GM12874 (cell line): Measurements from ENCODE around the gene AKT1S1.

Source experiments
- TF ChIP-seq, protein P1 (sequence below): IDR thresholded peaks from 2 replicates; pipeline ENCODE4 v1.5.1; 2011; ENCODE audit warnings: low read depth, mild to moderate bottlenecking, control low read depth, low read length, moderate library complexity; ENCODE audit not compliant: insufficient read depth

Gene AKT1S1

DNA sequence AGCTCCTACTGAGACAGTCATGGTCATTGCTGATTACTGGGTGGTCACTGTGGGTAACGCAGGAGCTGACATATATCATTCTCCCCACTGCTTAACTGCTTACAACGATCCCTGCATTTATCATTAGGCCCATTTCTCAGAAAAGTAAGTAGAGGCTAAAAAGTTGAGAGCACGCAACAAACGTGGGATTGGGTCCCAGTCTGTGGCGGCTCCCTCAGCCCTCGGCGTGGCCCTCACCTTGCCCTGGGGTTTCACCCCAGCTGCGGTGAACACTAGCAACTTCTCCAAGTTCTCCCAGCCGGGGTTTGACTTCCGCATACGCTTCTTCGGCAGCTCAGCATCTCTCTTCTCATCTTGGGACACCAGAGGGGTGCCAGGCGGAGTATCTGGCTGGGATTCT lies 12.3 kb downstream of the AKT1S1 start:
- TF ChIP-seq, protein P1, sequence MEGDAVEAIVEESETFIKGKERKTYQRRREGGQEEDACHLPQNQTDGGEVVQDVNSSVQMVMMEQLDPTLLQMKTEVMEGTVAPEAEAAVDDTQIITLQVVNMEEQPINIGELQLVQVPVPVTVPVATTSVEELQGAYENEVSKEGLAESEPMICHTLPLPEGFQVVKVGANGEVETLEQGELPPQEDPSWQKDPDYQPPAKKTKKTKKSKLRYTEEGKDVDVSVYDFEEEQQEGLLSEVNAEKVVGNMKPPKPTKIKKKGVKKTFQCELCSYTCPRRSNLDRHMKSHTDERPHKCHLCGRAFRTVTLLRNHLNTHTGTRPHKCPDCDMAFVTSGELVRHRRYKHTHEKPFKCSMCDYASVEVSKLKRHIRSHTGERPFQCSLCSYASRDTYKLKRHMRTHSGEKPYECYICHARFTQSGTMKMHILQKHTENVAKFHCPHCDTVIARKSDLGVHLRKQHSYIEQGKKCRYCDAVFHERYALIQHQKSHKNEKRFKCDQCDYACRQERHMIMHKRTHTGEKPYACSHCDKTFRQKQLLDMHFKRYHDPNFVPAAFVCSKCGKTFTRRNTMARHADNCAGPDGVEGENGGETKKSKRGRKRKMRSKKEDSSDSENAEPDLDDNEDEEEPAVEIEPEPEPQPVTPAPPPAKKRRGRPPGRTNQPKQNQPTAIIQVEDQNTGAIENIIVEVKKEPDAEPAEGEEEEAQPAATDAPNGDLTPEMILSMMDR = no peak

DNA sequence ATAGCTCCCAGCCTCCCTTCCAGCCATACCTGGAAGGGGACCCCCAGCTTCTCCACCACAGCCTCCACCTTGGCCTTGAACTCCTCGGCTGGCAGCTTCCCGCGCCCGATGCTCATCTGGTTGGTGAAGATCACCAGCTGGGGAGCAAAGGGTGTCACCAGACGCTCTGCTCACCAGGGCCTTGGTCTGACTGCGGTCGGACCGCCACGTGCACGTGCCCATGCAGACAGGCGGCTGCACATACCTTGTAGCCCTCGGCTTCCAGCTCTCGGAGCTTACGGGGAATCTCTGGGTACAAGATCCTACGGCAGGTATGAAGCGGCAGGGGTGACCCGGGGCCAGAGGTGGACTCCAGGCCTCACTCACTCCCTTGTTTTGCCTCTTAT lies 13.2 kb downstream of the AKT1S1 start:
- TF ChIP-seq, protein P1 = no peak

DNA sequence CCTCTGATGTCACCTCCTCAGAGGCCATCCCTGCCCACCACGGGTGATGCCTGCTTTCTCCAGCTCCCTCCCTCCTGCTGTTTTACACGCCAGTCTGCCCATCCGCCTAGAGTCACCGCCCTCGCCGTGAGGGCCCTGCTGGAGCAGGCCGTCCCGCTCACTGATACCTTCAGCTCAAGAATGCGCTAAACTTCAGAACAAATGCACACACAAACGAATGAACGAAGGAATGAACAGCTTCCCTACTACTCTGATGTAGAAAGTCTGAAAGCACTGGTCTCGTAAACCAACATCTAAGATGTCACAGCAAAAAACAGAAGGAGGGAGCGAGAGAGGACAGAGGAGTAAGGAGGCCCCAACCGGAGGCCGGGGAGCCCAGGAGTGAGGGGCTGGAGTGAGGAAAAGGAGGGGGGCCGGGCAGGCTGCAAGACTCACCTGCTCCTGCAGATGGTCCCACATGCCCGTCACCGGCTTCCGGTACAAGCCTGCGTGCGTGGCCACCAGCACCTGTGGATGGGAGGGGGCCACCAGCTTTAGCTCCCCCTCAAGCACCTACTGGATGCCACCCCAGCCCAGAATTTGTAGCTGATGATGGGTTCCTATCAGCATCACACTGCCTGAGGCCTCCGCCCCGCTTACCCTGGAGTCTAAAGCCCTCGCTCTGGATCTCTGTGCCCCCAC lies 13.8 kb downstream of the AKT1S1 start:
- TF ChIP-seq, protein P1 = no peak

DNA sequence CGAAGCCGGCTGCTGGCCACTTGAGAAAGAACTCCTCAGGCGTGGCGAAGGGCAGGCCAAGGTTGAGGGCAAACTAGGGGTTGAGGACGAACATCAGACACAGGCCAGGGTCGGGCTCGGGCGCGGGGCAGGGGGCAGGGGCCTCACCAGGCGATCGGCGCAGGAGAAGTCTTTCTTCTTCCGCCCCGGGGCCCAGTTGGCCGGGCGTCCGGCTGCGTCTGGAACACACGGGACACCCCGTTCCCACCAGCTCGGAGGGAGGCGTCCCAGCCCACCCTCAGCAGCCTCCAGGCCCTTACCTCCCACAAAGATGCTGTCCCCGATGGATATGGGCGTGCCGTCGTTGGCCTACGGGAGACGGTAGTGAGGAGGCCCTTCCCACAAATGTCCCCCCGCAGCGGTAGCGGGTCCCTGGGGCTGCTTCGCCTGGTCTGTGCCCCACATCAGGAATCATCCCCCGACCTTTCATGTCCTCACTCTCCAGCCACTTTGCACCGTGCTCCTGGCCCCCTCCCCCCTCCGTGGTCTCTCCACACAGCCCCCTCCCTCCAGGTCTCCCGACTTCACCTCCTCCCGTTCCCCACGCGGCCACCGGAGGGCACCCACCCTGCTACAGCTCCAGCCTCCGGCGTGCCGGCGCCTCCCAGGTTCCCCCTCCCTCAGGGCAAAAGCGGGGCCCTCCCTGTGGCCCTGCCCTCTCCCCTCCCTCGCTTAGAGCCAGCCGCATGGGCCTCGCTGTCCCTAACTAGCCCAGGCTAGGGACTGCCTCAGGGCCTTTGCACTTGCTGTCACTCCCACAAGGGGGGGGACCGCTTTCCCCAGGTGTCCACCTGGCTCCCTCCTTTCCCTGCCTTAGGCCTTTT lies 14.5 kb downstream of the AKT1S1 start:
- TF ChIP-seq, protein P1 = peak; percentile 35; the same call in 1 of the 2 replicates

DNA sequence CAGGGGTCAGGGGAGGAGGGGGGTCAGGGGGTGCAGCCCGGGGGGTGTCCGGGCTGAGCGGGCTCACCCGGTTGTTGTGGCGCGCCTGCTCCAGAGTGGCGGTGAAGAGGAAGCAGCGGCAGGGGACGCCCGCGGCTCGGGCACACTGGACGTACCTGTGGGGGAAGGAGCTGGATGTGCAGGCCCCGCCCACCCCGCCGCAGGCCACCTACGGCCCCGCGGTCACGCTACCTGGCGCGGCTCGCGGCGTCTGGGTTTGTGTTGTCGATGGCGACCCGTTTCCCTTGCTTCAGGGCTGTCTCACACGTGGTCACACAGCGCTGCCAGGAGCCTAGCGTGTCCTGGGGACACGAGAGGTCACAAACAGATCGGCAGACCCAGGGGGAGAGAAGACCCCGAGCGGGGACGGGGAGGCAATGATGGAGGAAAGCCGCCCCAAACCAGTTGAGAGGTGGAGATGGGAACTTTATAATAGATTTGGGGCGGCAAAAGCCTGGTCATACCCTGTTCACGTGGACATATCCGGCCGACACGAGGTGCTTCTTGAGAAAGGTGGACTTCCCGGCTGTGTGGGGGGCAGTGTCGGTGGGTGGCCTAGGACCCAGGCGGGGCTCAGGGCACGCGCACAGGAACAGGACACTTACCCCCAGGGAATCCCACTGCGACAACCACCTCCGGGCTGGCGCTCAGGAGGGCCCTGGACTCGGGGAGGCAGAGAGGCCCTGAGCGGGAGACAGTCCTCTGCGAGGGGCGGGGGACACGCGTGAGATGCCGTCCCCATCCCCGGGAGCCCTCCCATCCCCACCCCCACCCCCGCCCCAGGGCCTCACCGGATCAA lies 15.4 kb downstream of the AKT1S1 start:
- TF ChIP-seq, protein P1 = no peak

DNA sequence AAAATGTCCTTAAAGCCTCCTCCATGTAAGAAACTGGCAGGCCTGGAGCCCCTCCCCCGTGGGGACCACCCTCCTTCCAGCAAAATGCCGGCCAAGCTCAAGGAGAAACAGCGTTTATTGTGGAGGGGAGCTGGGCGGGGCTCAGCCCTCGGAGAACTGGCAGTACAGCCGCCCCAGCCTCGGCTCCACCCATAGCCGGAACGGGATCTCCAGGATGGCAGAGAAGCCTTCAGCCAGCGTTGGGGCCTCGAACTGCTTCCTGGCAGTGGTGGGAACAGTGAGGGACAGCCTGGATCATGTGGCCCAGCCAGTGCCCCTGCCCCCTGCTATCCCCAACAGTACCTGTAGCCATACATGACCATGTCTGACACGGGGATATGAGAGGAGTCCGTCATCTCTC lies 16.0 kb downstream of the AKT1S1 start:
- TF ChIP-seq, protein P1 = no peak

DNA sequence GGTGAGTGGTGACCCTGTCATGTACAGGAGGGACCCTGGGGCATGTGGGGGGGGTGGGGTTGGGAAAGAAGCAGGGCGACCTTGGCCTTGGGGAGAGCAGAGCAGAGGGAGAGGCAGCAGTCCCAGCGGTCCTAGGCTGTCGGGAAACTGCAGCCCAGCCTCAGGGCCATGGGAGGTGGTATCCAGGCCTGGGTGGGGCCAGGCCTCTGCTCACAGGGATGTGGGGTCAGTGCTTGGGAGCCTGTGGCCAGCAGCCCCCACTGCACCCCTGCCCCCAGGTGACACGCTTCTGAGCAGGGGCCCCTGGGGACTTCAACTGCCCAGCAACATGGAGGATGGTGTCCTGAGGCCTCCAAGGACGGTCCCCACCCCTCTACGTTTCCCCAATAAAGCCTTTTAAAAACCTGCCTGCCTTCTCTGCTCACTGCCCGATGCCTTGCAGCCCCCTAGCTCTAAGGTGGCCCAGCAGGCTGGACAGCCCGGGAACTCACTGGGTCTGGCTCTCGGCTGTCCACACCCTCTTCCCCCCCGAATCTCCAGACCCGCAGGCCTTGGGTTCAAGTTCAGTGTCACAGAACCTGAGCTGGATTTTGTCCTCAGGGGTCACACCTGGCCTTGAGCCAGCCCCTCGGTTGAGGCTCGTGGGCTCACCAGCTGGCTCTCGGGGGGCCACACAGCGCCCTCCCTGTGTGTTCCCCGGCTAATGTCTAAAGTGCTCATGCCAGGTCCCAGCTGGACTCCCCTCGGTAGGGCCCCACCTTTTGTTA lies 16.6 kb downstream of the AKT1S1 start:
- TF ChIP-seq, protein P1 = no peak
